PC-9 (cell line): Measurements from ENCODE around the gene SST. TPM values are rescaled to one million over a fixed set of nuclear protein-coding genes. Genes with fewer than 3 reads are reported as not detected.

Experiments
- BruUV-seq: library from RNA; stranded (reverse); fragments of 400-500 nt; replicated peaks from 2 replicates; lab custom pipeline; 2021; lab: Mats Ljungman, UMichigan
- CTCF ChIA-PET: fragments of 300-600 bp; sonication (Branson Sonifier 250); formaldehyde crosslinking; loops from one replicate; lab custom pipeline; 2022; ENCODE audit warnings: antibody characterized with exemption; lab: Charles Lee
- POLR2A ChIA-PET: fragments of 300-600 bp; sonication (Branson Sonifier 250); formaldehyde crosslinking; loops from one replicate; lab custom pipeline; 2022; ENCODE audit warnings: antibody characterized with exemption; ENCODE audit not compliant: unreplicated experiment; lab: Charles Lee
- DNase-seq, 2 experiments: peaks; one replicate each; pipeline versions ENCODE4 v3.0.0 to v3.0.0-alpha.2; 2015 to 2022; ENCODE audit warnings: mixed read lengths in 1 of 2
- H2AFZ ChIP-seq: fragments of 200-600 bp; sonication (generic); 2 replicates; pipeline ENCODE4 v1.8.1; 2017; ENCODE audit warnings: antibody characterized with exemption
- H3F3A ChIP-seq: fragments of 200-600 bp; sonication (generic); 2 replicates; pipeline ENCODE4 v1.8.1; 2017; ENCODE audit warnings: antibody characterized with exemption, mild to moderate bottlenecking, low read depth; ENCODE audit not compliant: insufficient read depth
- H3K27ac ChIP-seq: fragments of 200-600 bp; sonication (generic); 2 replicates; pipeline ENCODE4 v1.6.1; 2016; ENCODE audit warnings: mixed run types
- H3K27me3 ChIP-seq: fragments of 200-600 bp; sonication (generic); 2 replicates; pipeline ENCODE4 v1.6.1; 2016; ENCODE audit warnings: low read depth, mixed run types; ENCODE audit not compliant: insufficient read depth
- H3K36me3 ChIP-seq: fragments of 200-600 bp; sonication (generic); 2 replicates; pipeline ENCODE4 v1.6.1; 2016; ENCODE audit warnings: low read depth, mixed run types
- H3K4me1 ChIP-seq: fragments of 200-600 bp; sonication (generic); replicated peaks from 2 replicates; pipeline ENCODE4 v1.6.1; 2016; ENCODE audit warnings: mixed run types; ENCODE audit not compliant: insufficient read depth
- H3K4me2 ChIP-seq: fragments of 200-600 bp; sonication (generic); 2 replicates; pipeline ENCODE4 v1.6.1; 2017; ENCODE audit warnings: mixed run types
- H3K4me3 ChIP-seq: fragments of 200-600 bp; sonication (generic); 2 replicates; pipeline ENCODE4 v1.6.1; 2016; ENCODE audit warnings: mixed run types
- H3K79me2 ChIP-seq: fragments of 200-600 bp; sonication (generic); 2 replicates; pipeline ENCODE4 v1.6.1; 2017; ENCODE audit warnings: low read depth, mixed run types
- H3K9me2 ChIP-seq: fragments of 200-600 bp; sonication (generic); 2 replicates; pipeline ENCODE4 v1.8.1; 2017; ENCODE audit warnings: mild to moderate bottlenecking; ENCODE audit not compliant: insufficient read depth
- H3K9me3 ChIP-seq: fragments of 200-600 bp; sonication (generic); 2 replicates; pipeline ENCODE4 v1.8.1; 2016; ENCODE audit warnings: low read depth; ENCODE audit not compliant: insufficient read depth
- H4K20me1 ChIP-seq: fragments of 200-600 bp; sonication (generic); 2 replicates; pipeline ENCODE4 v1.8.1; 2017; ENCODE audit not compliant: insufficient read depth
- EZH2 ChIP-seq: fragments of 200-600 bp; sonication (generic); IDR thresholded peaks from 2 replicates; pipeline ENCODE4 v1.8.0; 2017; ENCODE audit warnings: antibody characterized with exemption, low read depth
- intact Hi-C: fragments of 100-400 bp; cut with micrococcal nuclease; formaldehyde crosslinking; loops from one replicate; pipeline ENCODE4 v1.10.0; 2022; ENCODE audit not compliant: unreplicated experiment
- total RNA-seq: library from RNA; stranded (reverse); gene quantifications from 2 replicates; pipeline ENCODE4 v1.2.3, GENCODE V29; 2021
- TF ChIP-seq, protein P1 (sequence below): fragments of 200-600 bp; sonication (generic); conservative IDR thresholded peaks from 2 replicates; pipeline ENCODE4 v1.6.1; 2017; ENCODE audit warnings: mixed run types, antibody characterized with exemption, mild to moderate bottlenecking, moderate library complexity

The SST gene
- total RNA-seq, 1 experiment from 2014 or later: not detected

DNA sequence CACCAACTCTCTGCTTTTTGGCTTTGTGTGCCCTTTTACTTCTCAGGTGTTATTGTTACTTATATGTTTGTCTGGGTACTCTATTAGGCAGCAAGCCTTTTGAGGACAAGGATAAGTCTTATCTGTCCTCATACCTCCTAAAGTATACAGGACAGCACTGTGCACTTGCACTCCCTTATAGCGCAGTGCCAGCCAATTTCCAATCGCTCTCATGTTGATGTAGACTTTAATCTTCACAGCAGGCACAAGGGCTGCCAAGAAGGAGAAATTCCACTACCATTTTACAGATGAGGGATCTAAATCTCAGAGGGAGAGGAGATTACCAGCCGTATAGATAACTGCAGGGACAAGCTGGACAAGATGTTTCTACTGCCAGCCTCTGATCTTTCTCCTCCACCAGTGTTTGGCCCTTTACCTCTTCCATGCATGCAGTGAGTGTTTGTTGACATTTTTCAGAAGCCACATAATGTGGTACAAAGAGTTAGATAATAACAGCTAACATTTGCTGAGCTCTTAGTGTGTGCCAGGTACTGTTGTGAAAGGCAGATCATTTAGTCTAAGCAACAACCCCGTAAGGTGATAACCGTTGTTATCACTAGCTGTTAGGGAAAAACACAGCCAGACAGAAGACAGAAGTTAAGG lies 30.1 kb downstream of the SST start:
- TF ChIP-seq, protein P1, sequence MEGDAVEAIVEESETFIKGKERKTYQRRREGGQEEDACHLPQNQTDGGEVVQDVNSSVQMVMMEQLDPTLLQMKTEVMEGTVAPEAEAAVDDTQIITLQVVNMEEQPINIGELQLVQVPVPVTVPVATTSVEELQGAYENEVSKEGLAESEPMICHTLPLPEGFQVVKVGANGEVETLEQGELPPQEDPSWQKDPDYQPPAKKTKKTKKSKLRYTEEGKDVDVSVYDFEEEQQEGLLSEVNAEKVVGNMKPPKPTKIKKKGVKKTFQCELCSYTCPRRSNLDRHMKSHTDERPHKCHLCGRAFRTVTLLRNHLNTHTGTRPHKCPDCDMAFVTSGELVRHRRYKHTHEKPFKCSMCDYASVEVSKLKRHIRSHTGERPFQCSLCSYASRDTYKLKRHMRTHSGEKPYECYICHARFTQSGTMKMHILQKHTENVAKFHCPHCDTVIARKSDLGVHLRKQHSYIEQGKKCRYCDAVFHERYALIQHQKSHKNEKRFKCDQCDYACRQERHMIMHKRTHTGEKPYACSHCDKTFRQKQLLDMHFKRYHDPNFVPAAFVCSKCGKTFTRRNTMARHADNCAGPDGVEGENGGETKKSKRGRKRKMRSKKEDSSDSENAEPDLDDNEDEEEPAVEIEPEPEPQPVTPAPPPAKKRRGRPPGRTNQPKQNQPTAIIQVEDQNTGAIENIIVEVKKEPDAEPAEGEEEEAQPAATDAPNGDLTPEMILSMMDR: no peak
- TF ChIP-seq EZH2: no peak
- no peak overlapping the region for H3K4me2 ChIP-seq
- H3K27me3 ChIP-seq: peaks cover 29% of the 10 kb centered on the region; the same call in 1 of the 2 replicates
- no peaks in the 10 kb centered on the region for H3K4me1 ChIP-seq
- no peak for DNase-seq
- CTCF ChIA-PET: no interaction called here
- no peaks in the 10 kb centered on the region; the same call in 1 of the 2 replicates for H3K9me2 ChIP-seq
- no TSS peak for BruUV-seq
- no peaks in the 10 kb centered on the region for H3K79me2 ChIP-seq
- POLR2A ChIA-PET: no interaction called here
- H3K27ac ChIP-seq: no peak overlapping the region
- no peaks in the 10 kb centered on the region for H3K36me3 ChIP-seq
- H4K20me1 ChIP-seq: no peaks in the 10 kb centered on the region
- intact Hi-C loops: no loop called here
- no peak overlapping the region for H3K4me3 ChIP-seq
- no peaks in the 10 kb centered on the region for H3F3A ChIP-seq
- H2AFZ ChIP-seq: no peak overlapping the region
- H3K9me3 ChIP-seq: no peaks in the 10 kb centered on the region

DNA sequence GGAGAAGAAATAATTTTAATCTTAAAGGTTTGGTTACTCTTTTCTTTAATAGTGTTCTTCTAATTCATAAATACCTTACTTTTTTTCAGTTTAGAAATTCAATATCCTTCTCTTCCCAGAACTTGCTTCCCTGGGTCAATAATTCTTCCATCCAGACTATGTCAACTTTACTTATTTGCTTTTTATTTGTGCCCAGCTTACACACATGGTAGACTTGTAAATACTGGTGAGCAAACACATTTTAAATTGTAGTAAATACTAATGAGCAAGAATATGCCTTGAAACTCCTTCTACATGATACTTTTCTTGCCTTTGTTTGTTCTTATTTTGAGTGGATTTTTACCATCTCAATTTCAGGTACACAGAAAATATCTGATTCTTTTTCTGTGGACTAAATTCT lies 33.7 kb downstream of the SST start:
- H3K27me3 ChIP-seq: peaks cover 18% of the 10 kb centered on the region
- no peak for DNase-seq
- CTCF ChIA-PET: no interaction called here
- intact Hi-C loops: no loop called here
- BruUV-seq: no TSS peak
- no peaks in the 10 kb centered on the region for H3F3A ChIP-seq
- no peak overlapping the region for H3K27ac ChIP-seq
- no peak overlapping the region for H3K4me2 ChIP-seq
- no peak overlapping the region for H3K4me3 ChIP-seq
- no peaks in the 10 kb centered on the region for H4K20me1 ChIP-seq
- no peak overlapping the region for H2AFZ ChIP-seq
- no peaks in the 10 kb centered on the region; the same call in 1 of the 2 replicates for H3K9me2 ChIP-seq
- POLR2A ChIA-PET: no interaction called here
- no peaks in the 10 kb centered on the region for H3K79me2 ChIP-seq
- TF ChIP-seq, protein P1: no peak
- TF ChIP-seq EZH2: no peak
- no peaks in the 10 kb centered on the region for H3K4me1 ChIP-seq
- no peaks in the 10 kb centered on the region for H3K9me3 ChIP-seq
- H3K36me3 ChIP-seq: no peaks in the 10 kb centered on the region

DNA sequence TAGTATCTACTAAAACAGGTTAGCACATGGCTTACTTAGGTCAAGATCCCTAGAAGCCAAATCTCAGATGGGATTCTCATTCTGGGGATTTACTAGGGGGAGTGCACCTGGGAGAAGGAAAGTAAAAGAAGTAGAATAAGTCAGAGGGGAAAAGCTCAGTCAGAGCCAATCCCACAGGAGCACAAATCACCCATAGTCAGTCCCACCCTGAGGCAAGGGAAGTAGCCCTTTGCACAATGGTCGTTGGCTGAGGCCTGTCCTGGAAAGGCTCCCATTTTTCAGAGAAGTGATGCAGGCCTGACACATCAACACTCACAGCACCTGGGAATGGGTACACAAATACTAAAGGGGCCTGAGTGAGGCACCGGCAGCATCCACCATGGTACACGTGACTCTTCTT lies 39.8 kb downstream of the SST start:
- Histone ChIP-seq H3K4me2 (no peak overlapping the region), H3K4me1 (no peaks in the 10 kb centered on the region), H2AFZ (no peak overlapping the region), H3K36me3 (no peaks in the 10 kb centered on the region), H3K4me3 (no peak overlapping the region), H3K79me2 (no peaks in the 10 kb centered on the region), H4K20me1 (no peaks in the 10 kb centered on the region), H3K9me2 (no peaks in the 10 kb centered on the region), H3F3A (no peaks in the 10 kb centered on the region), H3K27me3 (peaks cover 19% of the 10 kb centered on the region), H3K9me3 (peaks cover 5% of the 10 kb centered on the region; the same call in 1 of the 2 replicates), H3K27ac (no peak overlapping the region)
- TF ChIP-seq EZH2: no peak
- POLR2A ChIA-PET: no interaction called here
- CTCF ChIA-PET: no interaction called here
- BruUV-seq: no TSS peak
- DNase-seq: no peak
- intact Hi-C loops: no loop called here
